Fibroblast of lung (primary cell): ENCODE data around the gene FAM20B. TPM values are rescaled to one million over a fixed set of nuclear protein-coding genes. Genes with fewer than 3 reads are reported as not detected.

Experiments used
- DNase-seq, 2 donors: peaks; one replicate each; pipeline versions ENCODE4 v3.0.0 to v3.0.0-alpha.2; 2010; ENCODE audit warnings: low read depth in 2 of 2
- H2AFZ ChIP-seq: 2 replicates; pipeline ENCODE4 v1.5.1; 2012; ENCODE audit warnings: low read length, control low read depth, inconsistent platforms
- H3K27ac ChIP-seq: 2 replicates; pipeline ENCODE4 v1.5.1; 2011; ENCODE audit warnings: low read length, control low read depth; ENCODE audit not compliant: insufficient read depth
- H3K27me3 ChIP-seq: 2 replicates; pipeline ENCODE4 v1.5.1; 2011; ENCODE audit warnings: mild to moderate bottlenecking, low read length; ENCODE audit not compliant: control insufficient read depth, insufficient read depth
- H3K36me3 ChIP-seq: 2 replicates; pipeline ENCODE4 v1.5.1; 2011; ENCODE audit warnings: low read length; ENCODE audit not compliant: control insufficient read depth, insufficient read depth
- H3K4me1 ChIP-seq: 2 replicates; pipeline ENCODE4 v1.5.1; 2011; ENCODE audit warnings: low read length; ENCODE audit not compliant: control insufficient read depth, insufficient read depth; ENCODE audit errors: extremely low read depth
- H3K4me2 ChIP-seq: 2 replicates; pipeline ENCODE4 v1.5.1; 2011; ENCODE audit warnings: low read length, control low read depth; ENCODE audit not compliant: insufficient read depth; ENCODE audit errors: extremely low read depth
- H3K4me3 ChIP-seq, 4 experiments: fragments of 200-600 bp in 1 of 4; sonication (generic) in 1 of 4; replicated peaks in 1 of 4; 2 replicates each; pipeline ENCODE4 v1.5.1; 2011 to 2016; ENCODE audit warnings: low read length in 4 of 4, low read depth in 3 of 4, mild to moderate bottlenecking in 3 of 4, control low read depth in 2 of 4, inconsistent platforms in 1 of 4, mixed read lengths in 1 of 4; ENCODE audit not compliant: insufficient read depth in 1 of 4; ENCODE audit errors: control extremely low read depth in 1 of 4
- H3K79me2 ChIP-seq: 2 replicates; pipeline ENCODE4 v1.5.1; 2012; ENCODE audit warnings: mild to moderate bottlenecking, low read length, inconsistent platforms; ENCODE audit not compliant: control insufficient read depth, insufficient read depth
- H3K9ac ChIP-seq: 2 replicates; pipeline ENCODE4 v1.5.1; 2011; ENCODE audit warnings: mild to moderate bottlenecking, low read length, control low read depth; ENCODE audit not compliant: insufficient read depth
- H3K9me3 ChIP-seq: 2 replicates; pipeline ENCODE4 v1.5.1; 2012; ENCODE audit warnings: low read depth, low read length; ENCODE audit not compliant: control insufficient read depth, insufficient read depth
- H4K20me1 ChIP-seq: 2 replicates; pipeline ENCODE4 v1.5.1; 2011; ENCODE audit warnings: low read length; ENCODE audit not compliant: control insufficient read depth, insufficient read depth; ENCODE audit errors: extremely low read depth
- EZH2 ChIP-seq: IDR thresholded peaks from 2 replicates; pipeline ENCODE4 v1.5.1; 2012; ENCODE audit warnings: low read length, control low read depth, mild to moderate bottlenecking; ENCODE audit errors: missing control alignments
- polyA plus RNA-seq, 2 donors: library from polyadenylated mRNA; depleted of rRNA in 1 of 2; stranded (reverse) in 1 of 2; unstranded in 1 of 2; fragments of >200 nt; gene quantifications; 2 replicates each; pipeline ENCODE4 v1.2.1, GENCODE V29; 2011 to 2012; ENCODE audit warnings: missing spikeins in 1 of 2
- total RNA-seq: library from RNA; depleted of rRNA; stranded (reverse); fragments of >200 nt; gene quantifications from 2 replicates; pipeline ENCODE4 v1.2.1, GENCODE V29; 2014
- TF ChIP-seq, protein P1 (sequence below), 2 donors: IDR thresholded peaks in 1 of 2; conservative IDR thresholded peaks in 1 of 2; 1 replicate in 1 of 2; 2 replicates in 1 of 2; pipeline ENCODE4 v1.5.1; 2011 to 2012; ENCODE audit warnings: low read length in 2 of 2, control low read depth in 1 of 2, inconsistent platforms in 1 of 2, low read depth in 1 of 2, mild to moderate bottlenecking in 1 of 2

FAM20B gene
- total and polyA plus RNA-seq, 2 donors (not counting 1 experiment from before 2014, with no cell fraction given): 42.1 to 45.2 TPM

DNA sequence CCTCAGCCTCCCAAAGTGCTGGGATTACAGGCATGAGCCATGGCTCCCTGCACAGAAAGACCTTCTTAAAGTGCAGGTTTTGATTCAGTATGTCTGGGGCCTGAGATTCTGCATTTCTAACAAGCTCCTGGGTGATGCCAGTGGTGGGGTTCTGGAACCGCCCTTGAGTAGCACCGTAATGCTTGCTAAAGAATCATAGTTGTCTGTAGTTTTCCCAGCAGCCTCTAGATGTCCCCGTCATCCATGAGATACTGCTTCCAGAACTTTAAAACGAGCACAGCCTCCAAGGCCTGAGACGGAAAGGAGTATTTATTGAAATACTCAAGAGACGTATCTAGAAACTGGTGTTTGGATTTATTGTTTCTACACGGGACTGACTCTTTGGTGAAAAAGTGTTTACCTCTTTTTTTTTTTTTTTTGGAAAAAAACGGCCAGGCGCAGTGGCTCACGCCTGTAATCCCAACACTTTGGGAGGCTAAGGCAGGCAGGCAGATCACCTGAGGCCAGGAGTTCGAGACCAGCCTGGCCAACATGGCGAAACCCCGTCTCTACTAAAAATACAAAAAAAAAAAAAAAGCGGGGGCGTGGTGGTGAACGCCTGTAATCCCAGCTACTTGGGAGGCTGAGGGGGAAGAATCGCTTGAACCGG is 53.5 kb downstream of the FAM20B start:
- H2AFZ ChIP-seq: no peak overlapping the region
- no peaks in the 10 kb centered on the region for H4K20me1 ChIP-seq
- H3K9me3 ChIP-seq: no peaks in the 10 kb centered on the region
- H3K36me3 ChIP-seq: no peaks in the 10 kb centered on the region
- no peak overlapping the region for H3K4me2 ChIP-seq
- no peak overlapping the region for H3K27ac ChIP-seq
- no peaks in the 10 kb centered on the region for H3K27me3 ChIP-seq
- DNase-seq: peak; percentile 68 to 85
- peaks cover 14% of the 10 kb centered on the region for H3K79me2 ChIP-seq
- TF ChIP-seq, protein P1, sequence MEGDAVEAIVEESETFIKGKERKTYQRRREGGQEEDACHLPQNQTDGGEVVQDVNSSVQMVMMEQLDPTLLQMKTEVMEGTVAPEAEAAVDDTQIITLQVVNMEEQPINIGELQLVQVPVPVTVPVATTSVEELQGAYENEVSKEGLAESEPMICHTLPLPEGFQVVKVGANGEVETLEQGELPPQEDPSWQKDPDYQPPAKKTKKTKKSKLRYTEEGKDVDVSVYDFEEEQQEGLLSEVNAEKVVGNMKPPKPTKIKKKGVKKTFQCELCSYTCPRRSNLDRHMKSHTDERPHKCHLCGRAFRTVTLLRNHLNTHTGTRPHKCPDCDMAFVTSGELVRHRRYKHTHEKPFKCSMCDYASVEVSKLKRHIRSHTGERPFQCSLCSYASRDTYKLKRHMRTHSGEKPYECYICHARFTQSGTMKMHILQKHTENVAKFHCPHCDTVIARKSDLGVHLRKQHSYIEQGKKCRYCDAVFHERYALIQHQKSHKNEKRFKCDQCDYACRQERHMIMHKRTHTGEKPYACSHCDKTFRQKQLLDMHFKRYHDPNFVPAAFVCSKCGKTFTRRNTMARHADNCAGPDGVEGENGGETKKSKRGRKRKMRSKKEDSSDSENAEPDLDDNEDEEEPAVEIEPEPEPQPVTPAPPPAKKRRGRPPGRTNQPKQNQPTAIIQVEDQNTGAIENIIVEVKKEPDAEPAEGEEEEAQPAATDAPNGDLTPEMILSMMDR (conservative IDR thresholded peaks at IDR 0.05 in 1 of 2, IDR thresholded peaks at IDR 0.05 in 1 of 2; ENCODE audit: low read depth in 1 of 2, low read length in 2 of 2): peak; percentile 76 to 78
- no peak for TF ChIP-seq EZH2
- peaks cover 2% of the 10 kb centered on the region for H3K4me1 ChIP-seq
- H3K9ac ChIP-seq: no peak overlapping the region
- H3K4me3 ChIP-seq: no peak overlapping the region

DNA sequence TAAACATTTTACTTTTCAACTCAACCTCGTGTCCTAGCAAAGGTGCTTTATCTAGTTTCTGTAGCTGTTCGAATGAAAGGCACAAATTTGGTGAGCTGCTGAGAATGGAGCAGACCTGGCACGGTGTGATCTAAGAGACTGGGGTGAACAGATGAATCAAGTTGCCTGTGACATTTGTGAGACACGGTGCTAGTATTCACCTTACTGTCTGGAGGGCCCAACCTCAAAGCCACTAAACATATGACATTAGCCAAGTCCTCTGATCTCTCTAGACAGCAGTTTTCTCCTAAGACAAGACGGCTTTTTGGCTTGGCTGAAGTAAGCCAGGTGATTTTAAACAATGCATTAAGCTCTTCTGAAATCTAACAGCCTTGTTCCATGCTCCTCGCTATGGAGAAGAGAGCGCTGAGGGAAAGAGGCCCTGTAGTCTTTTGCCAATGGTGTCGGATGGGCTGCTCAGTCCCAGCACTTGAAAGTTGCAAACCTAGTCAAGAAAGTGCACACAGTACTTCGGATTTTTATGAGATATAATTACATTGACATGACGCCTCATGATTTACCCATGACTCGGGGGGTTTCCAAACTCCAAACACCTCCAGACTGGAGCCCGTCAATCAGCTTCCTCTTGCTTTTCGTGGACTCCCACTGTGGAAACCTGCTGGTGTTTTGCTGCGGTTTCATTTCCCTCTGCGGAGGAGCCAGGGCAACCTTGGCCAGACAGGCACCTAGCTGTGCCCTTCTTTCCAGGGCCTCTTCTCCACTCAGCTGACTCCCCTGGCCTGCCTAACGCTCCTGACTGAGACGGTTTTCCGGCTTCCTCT is 55.4 kb downstream of the FAM20B start:
- Histone ChIP-seq H3K36me3 (peaks cover 3% of the 10 kb centered on the region), H3K4me2 (peak overlapping the region; percentile 97), H3K9ac (no peak overlapping the region), H3K27ac (peak overlapping the region; percentile 90), H3K27me3 (no peaks in the 10 kb centered on the region), H4K20me1 (no peaks in the 10 kb centered on the region), H2AFZ (peak overlapping the region; percentile 58), H3K4me1 (peaks cover 2% of the 10 kb centered on the region), H3K9me3 (no peaks in the 10 kb centered on the region), H3K4me3 (peak overlapping the region; percentile 83 to 92 (median 88)), H3K79me2 (peaks cover 18% of the 10 kb centered on the region)
- no peak for DNase-seq
- TF ChIP-seq EZH2: no peak
- TF ChIP-seq, protein P1 (conservative IDR thresholded peaks at IDR 0.05 in 1 of 2, IDR thresholded peaks at IDR 0.05 in 1 of 2; ENCODE audit: low read depth in 1 of 2, low read length in 2 of 2): no peak

DNA sequence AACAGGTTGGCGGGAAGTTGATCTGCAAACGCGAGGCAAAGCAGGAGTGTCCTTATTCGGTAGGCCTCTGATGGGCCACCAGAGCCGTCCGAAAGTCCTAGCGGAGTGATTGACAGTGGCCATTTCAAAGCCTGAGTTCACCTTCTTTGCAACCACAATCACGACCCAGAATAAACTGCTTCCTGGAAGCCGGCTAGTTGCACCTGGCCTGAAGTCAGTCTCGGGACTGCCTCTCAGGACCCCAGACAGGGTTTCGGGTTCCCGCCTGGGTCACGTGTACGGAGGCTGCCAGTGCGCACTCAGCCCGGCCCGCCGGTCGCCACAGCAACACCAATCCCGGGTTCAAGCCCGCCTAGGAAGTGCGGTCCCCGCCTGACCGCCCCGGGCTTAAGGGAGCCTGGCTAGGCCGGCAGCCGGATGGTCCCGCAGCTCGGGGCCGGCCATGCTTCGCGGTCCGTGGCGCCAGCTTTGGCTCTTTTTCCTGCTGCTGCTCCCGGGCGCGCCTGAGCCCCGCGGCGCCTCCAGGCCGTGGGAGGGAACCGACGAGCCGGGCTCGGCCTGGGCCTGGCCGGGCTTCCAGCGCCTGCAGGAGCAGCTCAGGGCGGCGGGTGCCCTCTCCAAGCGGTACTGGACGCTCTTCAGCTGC is 56.1 kb downstream of the FAM20B start, which contains the start of gene TOR3A:
TSS of gene TOR3A (plus strand) at position 384 of the 646 bp plus-strand sequence. CDS start at position 443, 59 bp downstream.
- peak within 1 kb of the TSS; percentile 97 for H3K4me2 ChIP-seq
- TF ChIP-seq EZH2: no peak
- TF ChIP-seq, protein P1 (conservative IDR thresholded peaks at IDR 0.05 in 1 of 2, IDR thresholded peaks at IDR 0.05 in 1 of 2; ENCODE audit: low read depth in 1 of 2, low read length in 2 of 2): no peak
- peaks cover 18% of the 10 kb centered on the region for H3K79me2 ChIP-seq
- H2AFZ ChIP-seq: peak within 1 kb of the TSS; percentile 65
- H3K27ac ChIP-seq: peak within 1 kb of the TSS; percentile 90
- H4K20me1 ChIP-seq: no peaks in the 10 kb centered on the region
- H3K4me3 ChIP-seq: peak within 1 kb of the TSS; percentile 83 to 92 (median 88)
- H3K27me3 ChIP-seq: no peaks in the 10 kb centered on the region
- peak; percentile 87 to 92 for DNase-seq
- H3K36me3 ChIP-seq: peaks cover 3% of the 10 kb centered on the region
- H3K9me3 ChIP-seq: no peaks in the 10 kb centered on the region
- peaks cover 2% of the 10 kb centered on the region for H3K4me1 ChIP-seq
- peak within 1 kb of the TSS; percentile 92 for H3K9ac ChIP-seq
